OCI-LY3 (cell line): ENCODE data around the gene SLC26A3.

Experiments used
- EZH2phosphoT487 ChIP-seq: fragments of 200-600 bp; shearing (Covaris generic); IDR thresholded peaks from 2 replicates; pipeline ENCODE4 v1.6.1; 2018; ENCODE audit warnings: antibody characterized with exemption, mixed run types, low read depth
- TF ChIP-seq, protein P1 (sequence below): fragments of 200-600, 300-600 bp; sonication (generic); IDR thresholded peaks from 2 replicates; pipeline ENCODE4 v1.5.1; 2014; ENCODE audit warnings: antibody characterized with exemption, low read length, low read depth

DNA sequence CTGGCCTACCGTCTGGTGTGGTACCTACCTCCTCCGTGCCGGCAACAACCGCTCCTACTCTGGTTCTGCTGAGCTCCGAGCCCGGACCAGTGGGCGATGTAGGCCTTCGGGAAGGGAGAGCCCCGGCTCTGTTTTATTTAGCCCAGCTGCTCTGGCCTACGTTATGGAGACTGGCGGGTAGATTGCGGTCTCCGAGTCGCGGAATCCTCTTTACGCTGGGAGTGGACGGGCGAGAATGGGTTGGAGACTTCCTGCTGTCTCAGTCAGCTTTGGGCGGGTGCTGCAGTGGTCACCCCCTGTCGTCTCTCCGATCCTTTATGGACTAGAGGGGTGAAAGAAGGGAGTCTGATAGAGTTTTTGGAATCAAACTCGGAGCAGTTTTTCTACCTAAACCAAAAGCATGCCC is 58.7 kb downstream of the SLC26A3 start:
- TF ChIP-seq, protein P1, sequence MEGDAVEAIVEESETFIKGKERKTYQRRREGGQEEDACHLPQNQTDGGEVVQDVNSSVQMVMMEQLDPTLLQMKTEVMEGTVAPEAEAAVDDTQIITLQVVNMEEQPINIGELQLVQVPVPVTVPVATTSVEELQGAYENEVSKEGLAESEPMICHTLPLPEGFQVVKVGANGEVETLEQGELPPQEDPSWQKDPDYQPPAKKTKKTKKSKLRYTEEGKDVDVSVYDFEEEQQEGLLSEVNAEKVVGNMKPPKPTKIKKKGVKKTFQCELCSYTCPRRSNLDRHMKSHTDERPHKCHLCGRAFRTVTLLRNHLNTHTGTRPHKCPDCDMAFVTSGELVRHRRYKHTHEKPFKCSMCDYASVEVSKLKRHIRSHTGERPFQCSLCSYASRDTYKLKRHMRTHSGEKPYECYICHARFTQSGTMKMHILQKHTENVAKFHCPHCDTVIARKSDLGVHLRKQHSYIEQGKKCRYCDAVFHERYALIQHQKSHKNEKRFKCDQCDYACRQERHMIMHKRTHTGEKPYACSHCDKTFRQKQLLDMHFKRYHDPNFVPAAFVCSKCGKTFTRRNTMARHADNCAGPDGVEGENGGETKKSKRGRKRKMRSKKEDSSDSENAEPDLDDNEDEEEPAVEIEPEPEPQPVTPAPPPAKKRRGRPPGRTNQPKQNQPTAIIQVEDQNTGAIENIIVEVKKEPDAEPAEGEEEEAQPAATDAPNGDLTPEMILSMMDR: no peak
- no peak for TF ChIP-seq EZH2phosphoT487
